Measurements from ENCODE around the gene VANGL1. TPM values are rescaled to one million over a fixed set of nuclear protein-coding genes. Genes with fewer than 3 reads are reported as not detected.

VANGL1 gene
- total and polyA plus RNA-seq, 2 of the 13 experiments (the other 11 are each of a cell fraction or from before 2014, with no cell fraction given) = 5.3 to 9.4 TPM

DNA sequence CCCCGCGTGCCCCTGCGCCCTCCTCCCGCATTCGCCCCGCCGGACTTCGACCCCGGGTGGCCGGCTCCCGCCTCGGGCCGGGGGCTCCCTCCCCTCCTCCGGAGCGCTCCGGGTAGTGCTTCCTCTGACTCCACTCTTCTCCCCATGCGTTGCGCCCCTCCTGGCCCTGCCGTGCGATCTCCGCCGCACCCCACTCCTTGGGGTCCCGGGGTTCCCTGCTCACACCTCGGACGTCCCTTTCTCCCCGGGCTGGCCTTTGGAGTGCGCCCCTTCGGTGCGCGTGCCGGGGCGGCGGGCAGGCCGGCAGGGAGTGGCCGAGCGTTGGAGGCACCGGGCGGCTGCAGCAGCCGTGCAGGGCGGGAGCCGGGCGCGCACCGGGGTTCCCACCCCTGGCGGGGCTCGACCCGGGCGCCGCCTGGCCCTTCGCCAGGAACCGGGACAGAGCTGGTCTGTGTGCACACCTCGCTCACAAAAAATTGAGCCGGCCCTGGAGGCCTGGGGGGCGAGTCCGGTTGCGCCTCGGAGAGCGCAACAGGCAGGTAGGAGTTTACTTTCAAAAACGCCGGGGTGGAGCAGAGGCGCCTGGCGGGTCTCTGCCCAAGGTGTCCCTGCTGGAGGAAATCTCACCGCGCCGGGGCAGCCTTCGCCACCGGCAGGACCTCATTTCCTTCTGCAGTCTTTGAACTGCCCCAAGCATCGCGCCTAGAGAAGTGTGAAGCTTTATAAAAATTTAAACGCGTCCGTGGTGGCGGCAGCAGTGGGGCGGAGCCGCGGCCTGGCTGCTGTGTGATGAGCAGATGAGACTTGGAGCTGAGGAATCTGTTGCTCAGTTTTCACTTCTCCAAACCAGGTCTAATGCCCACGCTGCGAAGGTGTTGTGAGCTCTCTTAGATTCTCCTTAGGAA lies 650 bp downstream of the VANGL1 start (continued):
- TF ChIP-seq, protein P1, sequence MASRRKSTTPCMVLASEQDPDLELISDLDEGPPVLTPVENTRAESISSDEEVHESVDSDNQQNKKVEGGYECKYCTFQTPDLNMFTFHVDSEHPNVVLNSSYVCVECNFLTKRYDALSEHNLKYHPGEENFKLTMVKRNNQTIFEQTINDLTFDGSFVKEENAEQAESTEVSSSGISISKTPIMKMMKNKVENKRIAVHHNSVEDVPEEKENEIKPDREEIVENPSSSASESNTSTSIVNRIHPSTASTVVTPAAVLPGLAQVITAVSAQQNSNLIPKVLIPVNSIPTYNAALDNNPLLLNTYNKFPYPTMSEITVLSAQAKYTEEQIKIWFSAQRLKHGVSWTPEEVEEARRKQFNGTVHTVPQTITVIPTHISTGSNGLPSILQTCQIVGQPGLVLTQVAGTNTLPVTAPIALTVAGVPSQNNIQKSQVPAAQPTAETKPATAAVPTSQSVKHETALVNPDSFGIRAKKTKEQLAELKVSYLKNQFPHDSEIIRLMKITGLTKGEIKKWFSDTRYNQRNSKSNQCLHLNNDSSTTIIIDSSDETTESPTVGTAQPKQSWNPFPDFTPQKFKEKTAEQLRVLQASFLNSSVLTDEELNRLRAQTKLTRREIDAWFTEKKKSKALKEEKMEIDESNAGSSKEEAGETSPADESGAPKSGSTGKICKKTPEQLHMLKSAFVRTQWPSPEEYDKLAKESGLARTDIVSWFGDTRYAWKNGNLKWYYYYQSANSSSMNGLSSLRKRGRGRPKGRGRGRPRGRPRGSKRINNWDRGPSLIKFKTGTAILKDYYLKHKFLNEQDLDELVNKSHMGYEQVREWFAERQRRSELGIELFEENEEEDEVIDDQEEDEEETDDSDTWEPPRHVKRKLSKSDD (CRISPR knock-in tag; IDR thresholded peaks at IDR 0.05; ENCODE audit: low read depth) = no peak; the same call in 1 of the 2 replicates
- TF ChIP-seq, protein P2, sequence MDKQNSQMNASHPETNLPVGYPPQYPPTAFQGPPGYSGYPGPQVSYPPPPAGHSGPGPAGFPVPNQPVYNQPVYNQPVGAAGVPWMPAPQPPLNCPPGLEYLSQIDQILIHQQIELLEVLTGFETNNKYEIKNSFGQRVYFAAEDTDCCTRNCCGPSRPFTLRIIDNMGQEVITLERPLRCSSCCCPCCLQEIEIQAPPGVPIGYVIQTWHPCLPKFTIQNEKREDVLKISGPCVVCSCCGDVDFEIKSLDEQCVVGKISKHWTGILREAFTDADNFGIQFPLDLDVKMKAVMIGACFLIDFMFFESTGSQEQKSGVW (CRISPR knock-in tag; IDR thresholded peaks at IDR 0.05; ENCODE audit: borderline replicate concordance) = no peak
- TF ChIP-seq U2AF2 (IDR thresholded peaks at IDR 0.05; ENCODE audit: low read depth, low read length) = no peak
- TF ChIP-seq GFI1 (CRISPR knock-in tag; IDR thresholded peaks at IDR 0.05; ENCODE audit: borderline replicate concordance) = no peak
- no peak for TF ChIP-seq CCAR2 (optimal IDR thresholded peaks at IDR 0.05; ENCODE audit: low read depth, low read length)
- TF ChIP-seq ZNF567 (CRISPR knock-in tag; IDR thresholded peaks at IDR 0.05; ENCODE audit: borderline replicate concordance) = no peak
- TF ChIP-seq ZNF207 (IDR thresholded peaks at IDR 0.05; ENCODE audit: borderline replicate concordance) = no peak
- no peak for TF ChIP-seq ZNF44 (CRISPR knock-in tag; IDR thresholded peaks at IDR 0.05)
- TF ChIP-seq, protein P3, sequence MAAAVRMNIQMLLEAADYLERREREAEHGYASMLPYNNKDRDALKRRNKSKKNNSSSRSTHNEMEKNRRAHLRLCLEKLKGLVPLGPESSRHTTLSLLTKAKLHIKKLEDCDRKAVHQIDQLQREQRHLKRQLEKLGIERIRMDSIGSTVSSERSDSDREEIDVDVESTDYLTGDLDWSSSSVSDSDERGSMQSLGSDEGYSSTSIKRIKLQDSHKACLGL (CRISPR knock-in tag; IDR thresholded peaks at IDR 0.05) = 0 out of 2 replicates have a peak, but pooled peaks have one; percentile 60
- TF ChIP-seq, protein P4, sequence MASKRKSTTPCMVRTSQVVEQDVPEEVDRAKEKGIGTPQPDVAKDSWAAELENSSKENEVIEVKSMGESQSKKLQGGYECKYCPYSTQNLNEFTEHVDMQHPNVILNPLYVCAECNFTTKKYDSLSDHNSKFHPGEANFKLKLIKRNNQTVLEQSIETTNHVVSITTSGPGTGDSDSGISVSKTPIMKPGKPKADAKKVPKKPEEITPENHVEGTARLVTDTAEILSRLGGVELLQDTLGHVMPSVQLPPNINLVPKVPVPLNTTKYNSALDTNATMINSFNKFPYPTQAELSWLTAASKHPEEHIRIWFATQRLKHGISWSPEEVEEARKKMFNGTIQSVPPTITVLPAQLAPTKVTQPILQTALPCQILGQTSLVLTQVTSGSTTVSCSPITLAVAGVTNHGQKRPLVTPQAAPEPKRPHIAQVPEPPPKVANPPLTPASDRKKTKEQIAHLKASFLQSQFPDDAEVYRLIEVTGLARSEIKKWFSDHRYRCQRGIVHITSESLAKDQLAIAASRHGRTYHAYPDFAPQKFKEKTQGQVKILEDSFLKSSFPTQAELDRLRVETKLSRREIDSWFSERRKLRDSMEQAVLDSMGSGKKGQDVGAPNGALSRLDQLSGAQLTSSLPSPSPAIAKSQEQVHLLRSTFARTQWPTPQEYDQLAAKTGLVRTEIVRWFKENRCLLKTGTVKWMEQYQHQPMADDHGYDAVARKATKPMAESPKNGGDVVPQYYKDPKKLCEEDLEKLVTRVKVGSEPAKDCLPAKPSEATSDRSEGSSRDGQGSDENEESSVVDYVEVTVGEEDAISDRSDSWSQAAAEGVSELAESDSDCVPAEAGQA (IDR thresholded peaks at IDR 0.05; ENCODE audit: low read depth) = no peak
- TF ChIP-seq, protein P4 (CRISPR knock-in tag; IDR thresholded peaks at IDR 0.05; ENCODE audit: borderline replicate concordance) = no peak
- TF ChIP-seq, protein P5, sequence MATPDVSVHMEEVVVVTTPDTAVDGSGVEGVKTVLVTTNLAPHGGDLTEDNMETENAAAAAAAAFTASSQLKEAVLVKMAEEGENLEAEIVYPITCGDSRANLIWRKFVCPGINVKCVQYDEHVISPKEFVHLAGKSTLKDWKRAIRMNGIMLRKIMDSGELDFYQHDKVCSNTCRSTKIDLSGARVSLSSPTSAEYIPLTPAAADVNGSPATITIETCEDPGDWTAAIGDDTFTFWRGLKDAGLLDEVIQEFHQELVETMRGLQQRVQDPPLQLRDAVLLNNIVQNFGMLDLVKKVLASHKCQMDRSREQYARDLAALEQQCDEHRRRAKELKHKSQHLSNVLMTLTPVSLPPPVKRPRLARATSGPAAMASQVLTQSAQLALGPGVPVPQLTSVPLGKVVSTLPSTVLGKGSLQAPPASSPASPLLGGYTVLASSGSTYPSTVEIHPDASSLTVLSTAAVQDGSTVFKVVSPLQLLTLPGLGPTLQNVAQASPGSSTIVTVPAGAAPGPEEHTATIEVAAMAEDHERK (CRISPR knock-in tag; IDR thresholded peaks at IDR 0.05; ENCODE audit: low read depth) = no peak
- TF ChIP-seq ZNF577 (CRISPR knock-in tag; IDR thresholded peaks at IDR 0.05; ENCODE audit: borderline replicate concordance, low read depth) = no peak
